ENCODE measurements around the gene CACNA1C.
A peak's percentile ranks its signal among the peaks of the same experiment; 100 is the strongest.

The CACNA1C gene

GRCh38 chr12:2208837-2209635, 156.2 kb downstream of the CACNA1C start:
- Histone ChIP-seq H3K4me1 (ENCODE audit: control extremely low read depth in 1 of 4, control insufficient read depth in 4 of 4, insufficient read depth in 4 of 4, low read length in 3 of 4) (peaks cover 0 to 13% (median 4%) of the 10 kb centered on the region in 4 experiments), H3K36me3 (ENCODE audit: control insufficient read depth in 4 of 4, insufficient read depth in 4 of 4, low read length in 3 of 4) (no peaks in the 10 kb centered on the region), H3K27ac (ENCODE audit: insufficient read depth in 1 of 2, low read depth in 1 of 2, low read length in 2 of 2, poor library complexity in 1 of 2, severe bottlenecking in 2 of 2) (no peak overlapping the region), H3K9me3 (ENCODE audit: control extremely low read depth in 1 of 5, control insufficient read depth in 4 of 5, insufficient read depth in 2 of 5, low read depth in 1 of 5, low read length in 4 of 5) (no peaks in the 10 kb centered on the region), H3K4me3 (ENCODE audit: control insufficient read depth in 1 of 7, extremely low read depth in 1 of 7, insufficient read depth in 4 of 7, low read depth in 2 of 7, low read length in 6 of 7) (no peak overlapping the region), H3K27me3 (replicated peaks in 2 of 5; ENCODE audit: control insufficient read depth in 4 of 5, insufficient read depth in 5 of 5, low read length in 4 of 5) (no peaks in the 10 kb centered on the region)
- WGBS (ENCODE audit: insufficient coverage) = 94% methylated on average over 9 of the region's 18 CpGs
- ChIA-PET CTCF (no interaction called here), POLR2A (no interaction called here)
- no peak for DNase-seq

GRCh38 chr12:2211119-2211518, 158.3 kb downstream of the CACNA1C start:
- H3K27ac ChIP-seq (ENCODE audit: insufficient read depth in 1 of 2, low read depth in 1 of 2, low read length in 2 of 2, poor library complexity in 1 of 2, severe bottlenecking in 2 of 2) = no peak overlapping the region
- no peaks in the 10 kb centered on the region for H3K27me3 ChIP-seq (replicated peaks in 2 of 5; ENCODE audit: control insufficient read depth in 4 of 5, insufficient read depth in 5 of 5, low read length in 4 of 5)
- no peak overlapping the region for H3K4me3 ChIP-seq (ENCODE audit: control insufficient read depth in 1 of 7, extremely low read depth in 1 of 7, insufficient read depth in 4 of 7, low read depth in 2 of 7, low read length in 6 of 7)
- H3K4me1 ChIP-seq (ENCODE audit: control extremely low read depth in 1 of 4, control insufficient read depth in 4 of 4, insufficient read depth in 4 of 4, low read length in 3 of 4) = peaks cover 0 to 15% (median 4%) of the 10 kb centered on the region in 4 experiments
- ChIA-PET CTCF (interaction anchor here (0.9 to 1.7 kb wide), 2 partner anchors 8 to 18 kb away, joined by 3 to 4 read pairs; no protein-coding TSS in a partner anchor), POLR2A (no interaction called here)
- no peaks in the 10 kb centered on the region for H3K9me3 ChIP-seq (ENCODE audit: control extremely low read depth in 1 of 5, control insufficient read depth in 4 of 5, insufficient read depth in 2 of 5, low read depth in 1 of 5, low read length in 4 of 5)
- DNase-seq = no peak
- H3K36me3 ChIP-seq (ENCODE audit: control insufficient read depth in 4 of 4, insufficient read depth in 4 of 4, low read length in 3 of 4) = no peaks in the 10 kb centered on the region
- WGBS (ENCODE audit: insufficient coverage) = 100% methylated on average over 2 of the region's 3 CpGs

GRCh38 chr12:2212537-2212936, 159.8 kb downstream of the CACNA1C start:
- CTCF ChIA-PET = interaction anchor here (1.0 to 1.2 kb wide), 2 partner anchors 18 to 71 kb away, joined by 3 read pairs; no protein-coding TSS in a partner anchor
- WGBS (ENCODE audit: insufficient coverage) = 83% methylated on average over 1 of the region's 1 CpG

DNA sequence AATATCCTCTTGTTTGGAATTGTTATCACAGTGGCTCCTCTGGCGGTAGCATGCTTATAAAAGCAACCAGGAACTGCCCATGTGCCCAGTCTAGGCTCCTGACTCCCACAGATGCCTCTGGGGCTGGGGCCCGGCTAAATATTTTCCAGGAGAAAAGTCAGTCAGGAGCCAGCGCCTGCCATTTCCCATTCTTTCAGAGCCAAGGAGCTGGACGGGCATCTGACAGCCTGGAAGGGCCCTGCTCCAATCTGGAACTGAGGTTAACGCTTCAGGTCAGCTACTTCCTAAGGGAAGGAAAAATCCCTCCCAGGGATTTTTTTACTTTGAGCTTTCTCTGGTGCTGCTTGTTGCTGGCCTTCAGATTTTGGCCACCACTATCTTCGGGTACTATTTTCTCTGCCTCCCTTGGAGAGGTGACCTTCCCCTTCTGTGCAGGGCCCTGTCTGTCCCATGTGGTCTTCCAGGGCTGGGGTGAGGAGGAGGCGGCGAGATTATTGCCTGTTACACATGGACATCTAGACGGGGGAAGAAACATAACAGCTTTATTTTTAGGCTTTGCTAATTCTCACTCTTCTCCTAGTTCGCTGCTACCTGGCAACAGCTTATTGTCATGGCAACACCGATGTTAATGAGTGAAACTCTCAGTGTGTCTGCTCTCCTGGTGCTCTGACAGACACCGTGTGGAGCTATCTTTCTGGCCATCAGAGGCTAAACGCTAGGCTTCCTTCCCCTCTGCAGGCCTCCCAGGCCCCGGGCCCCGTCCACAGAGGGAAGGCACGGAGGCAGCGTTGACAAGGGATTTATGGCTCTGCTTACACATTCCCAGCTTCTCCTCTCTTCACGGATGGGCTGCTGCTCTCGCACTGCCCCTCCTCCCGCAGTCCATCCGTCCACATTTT, 160.4 kb downstream of the CACNA1C start:
- Histone ChIP-seq H3K4me3 (ENCODE audit: control insufficient read depth in 1 of 7, extremely low read depth in 1 of 7, insufficient read depth in 4 of 7, low read depth in 2 of 7, low read length in 6 of 7) (peak overlapping the region in 1 of 7 experiments; percentile 39), H3K4me1 (ENCODE audit: control extremely low read depth in 1 of 4, control insufficient read depth in 4 of 4, insufficient read depth in 4 of 4, low read length in 3 of 4) (peaks cover 0 to 15% (median 4%) of the 10 kb centered on the region in 4 experiments), H3K36me3 (ENCODE audit: control insufficient read depth in 4 of 4, insufficient read depth in 4 of 4, low read length in 3 of 4) (no peaks in the 10 kb centered on the region), H3K27ac (ENCODE audit: insufficient read depth in 1 of 2, low read depth in 1 of 2, low read length in 2 of 2, poor library complexity in 1 of 2, severe bottlenecking in 2 of 2) (no peak overlapping the region), H3K27me3 (replicated peaks in 2 of 5; ENCODE audit: control insufficient read depth in 4 of 5, insufficient read depth in 5 of 5, low read length in 4 of 5) (no peaks in the 10 kb centered on the region), H3K9me3 (ENCODE audit: control extremely low read depth in 1 of 5, control insufficient read depth in 4 of 5, insufficient read depth in 2 of 5, low read depth in 1 of 5, low read length in 4 of 5) (no peaks in the 10 kb centered on the region)
- peak in 2 of 3 donors; percentile 78 to 85 for DNase-seq
- POLR2A ChIA-PET = interaction anchor here (0.7 kb wide), 1 partner anchor 110 kb away, joined by 3 read pairs; no protein-coding TSS in a partner anchor
- CTCF ChIA-PET = interaction anchor here (1.0 to 1.2 kb wide), 2 partner anchors 18 to 71 kb away, joined by 3 read pairs; no protein-coding TSS in a partner anchor
- WGBS (ENCODE audit: insufficient coverage) = 28% methylated on average over 18 of the region's 21 CpGs

More at GRCh38 chr12:2212537-2212936, 159.8 kb downstream of the CACNA1C start:
- no peaks in the 10 kb centered on the region for H3K27me3 ChIP-seq (replicated peaks in 2 of 5; ENCODE audit: control insufficient read depth in 4 of 5, insufficient read depth in 5 of 5, low read length in 4 of 5)
- POLR2A ChIA-PET = no interaction called here
- H3K9me3 ChIP-seq (ENCODE audit: control extremely low read depth in 1 of 5, control insufficient read depth in 4 of 5, insufficient read depth in 2 of 5, low read depth in 1 of 5, low read length in 4 of 5) = no peaks in the 10 kb centered on the region
- H3K4me3 ChIP-seq (ENCODE audit: control insufficient read depth in 1 of 7, extremely low read depth in 1 of 7, insufficient read depth in 4 of 7, low read depth in 2 of 7, low read length in 6 of 7) = no peak overlapping the region
- peak in 2 of 3 donors; percentile 51 to 75 for DNase-seq
- H3K36me3 ChIP-seq (ENCODE audit: control insufficient read depth in 4 of 4, insufficient read depth in 4 of 4, low read length in 3 of 4) = no peaks in the 10 kb centered on the region
- peaks cover 0 to 15% (median 4%) of the 10 kb centered on the region in 4 experiments for H3K4me1 ChIP-seq (ENCODE audit: control extremely low read depth in 1 of 4, control insufficient read depth in 4 of 4, insufficient read depth in 4 of 4, low read length in 3 of 4)
- H3K27ac ChIP-seq (ENCODE audit: insufficient read depth in 1 of 2, low read depth in 1 of 2, low read length in 2 of 2, poor library complexity in 1 of 2, severe bottlenecking in 2 of 2) = no peak overlapping the region

DNA sequence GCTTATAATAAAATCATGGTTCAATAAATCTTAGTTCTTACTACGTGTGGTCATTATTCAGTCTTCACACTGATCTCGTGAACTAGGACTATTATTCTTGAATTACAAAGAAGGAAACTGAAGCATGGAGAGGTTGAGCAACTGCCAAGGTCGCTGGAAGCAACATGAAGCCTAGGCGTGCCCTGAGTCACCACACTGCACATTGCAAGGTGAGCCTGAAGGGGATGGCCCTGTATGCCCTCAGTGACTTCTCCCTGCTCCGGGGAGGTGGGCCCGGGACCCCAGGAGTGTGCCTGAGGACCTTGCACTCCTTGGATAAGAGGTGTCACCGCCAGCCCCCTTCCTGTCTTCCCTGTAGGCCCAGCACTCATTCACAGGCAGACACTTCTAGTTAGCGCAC, 161.6 kb downstream of the CACNA1C start:
- Histone ChIP-seq H3K9me3 (ENCODE audit: control extremely low read depth in 1 of 5, control insufficient read depth in 4 of 5, insufficient read depth in 2 of 5, low read depth in 1 of 5, low read length in 4 of 5) (no peaks in the 10 kb centered on the region), H3K27me3 (replicated peaks in 2 of 5; ENCODE audit: control insufficient read depth in 4 of 5, insufficient read depth in 5 of 5, low read length in 4 of 5) (no peaks in the 10 kb centered on the region), H3K36me3 (ENCODE audit: control insufficient read depth in 4 of 4, insufficient read depth in 4 of 4, low read length in 3 of 4) (no peaks in the 10 kb centered on the region), H3K4me3 (ENCODE audit: control insufficient read depth in 1 of 7, extremely low read depth in 1 of 7, insufficient read depth in 4 of 7, low read depth in 2 of 7, low read length in 6 of 7) (no peak overlapping the region), H3K27ac (ENCODE audit: insufficient read depth in 1 of 2, low read depth in 1 of 2, low read length in 2 of 2, poor library complexity in 1 of 2, severe bottlenecking in 2 of 2) (no peak overlapping the region), H3K4me1 (ENCODE audit: control extremely low read depth in 1 of 4, control insufficient read depth in 4 of 4, insufficient read depth in 4 of 4, low read length in 3 of 4) (peaks cover 0 to 15% (median 4%) of the 10 kb centered on the region in 4 experiments)
- WGBS (ENCODE audit: insufficient coverage) = 94% methylated on average over 6 of the region's 8 CpGs
- ChIA-PET CTCF (no interaction called here), POLR2A (no interaction called here)
- DNase-seq = no peak

GRCh38 chr12:2215709-2216560, 163.1 kb downstream of the CACNA1C start:
- POLR2A ChIA-PET = no interaction called here
- no peaks in the 10 kb centered on the region for H3K27me3 ChIP-seq (replicated peaks in 2 of 5; ENCODE audit: control insufficient read depth in 4 of 5, insufficient read depth in 5 of 5, low read length in 4 of 5)
- WGBS (ENCODE audit: insufficient coverage) = 96% methylated on average over 10 of the region's 11 CpGs
- no peak overlapping the region for H3K27ac ChIP-seq (ENCODE audit: insufficient read depth in 1 of 2, low read depth in 1 of 2, low read length in 2 of 2, poor library complexity in 1 of 2, severe bottlenecking in 2 of 2)
- DNase-seq = no peak
- H3K4me1 ChIP-seq (ENCODE audit: control extremely low read depth in 1 of 4, control insufficient read depth in 4 of 4, insufficient read depth in 4 of 4, low read length in 3 of 4) = peaks cover 0 to 15% (median 4%) of the 10 kb centered on the region in 4 experiments
- CTCF ChIA-PET = no interaction called here
- no peaks in the 10 kb centered on the region for H3K9me3 ChIP-seq (ENCODE audit: control extremely low read depth in 1 of 5, control insufficient read depth in 4 of 5, insufficient read depth in 2 of 5, low read depth in 1 of 5, low read length in 4 of 5)
- no peak overlapping the region for H3K4me3 ChIP-seq (ENCODE audit: control insufficient read depth in 1 of 7, extremely low read depth in 1 of 7, insufficient read depth in 4 of 7, low read depth in 2 of 7, low read length in 6 of 7)
- H3K36me3 ChIP-seq (ENCODE audit: control insufficient read depth in 4 of 4, insufficient read depth in 4 of 4, low read length in 3 of 4) = no peaks in the 10 kb centered on the region

Measured in common myeloid progenitor, CD34-positive (primary cell).